BE2C (cell line): ENCODE data around the gene SP9.

Experiments used
- DNase-seq: peaks from one replicate; pipeline ENCODE4 v3.0.0-alpha.2; 2020
- H3K27me3 ChIP-seq: fragments of 250-450 bp; sonication (Bioruptor Pico); 2 replicates; pipeline ENCODE4 v1.5.1; 2020; ENCODE audit warnings: mild to moderate bottlenecking
- H3K36me3 ChIP-seq: fragments of 250-450 bp; sonication (Bioruptor Pico); 2 replicates; pipeline ENCODE4 v1.5.1; 2020; ENCODE audit warnings: mild to moderate bottlenecking
- H3K4me1 ChIP-seq: fragments of 250-450 bp; sonication (Bioruptor Pico); 2 replicates; pipeline ENCODE4 v1.5.1; 2020
- H3K4me3 ChIP-seq: 2 replicates; pipeline ENCODE4 v1.5.1; 2011; ENCODE audit warnings: low read depth, low read length
- H3K9me3 ChIP-seq: fragments of 250-450 bp; sonication (Bioruptor Pico); 2 replicates; pipeline ENCODE4 v1.5.1; 2020
- TF ChIP-seq, protein P1 (sequence below): IDR thresholded peaks from 2 replicates; pipeline ENCODE4 v1.5.1; 2012; ENCODE audit warnings: mild to moderate bottlenecking, low read depth, low read length

The SP9 gene

DNA sequence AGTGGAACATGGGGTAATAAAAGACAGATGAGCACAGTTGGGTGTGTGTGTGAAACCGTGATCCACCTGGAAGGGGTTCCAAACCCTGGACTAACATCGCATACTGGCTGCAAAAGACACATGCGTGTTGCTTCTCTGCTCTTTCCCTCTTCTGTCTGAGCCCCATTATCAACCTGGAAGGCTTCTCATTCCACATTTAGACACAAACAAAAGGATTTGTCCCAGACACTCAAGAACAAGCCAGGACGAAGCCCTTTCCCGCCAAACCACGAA is 7.0 kb upstream of the SP9 start:
- Histone ChIP-seq H3K9me3 (no peaks in the 10 kb centered on the region), H3K27me3 (peaks cover 71% of the 10 kb centered on the region), H3K36me3 (no peaks in the 10 kb centered on the region), H3K4me1 (no peaks in the 10 kb centered on the region), H3K4me3 (no peak overlapping the region)
- TF ChIP-seq, protein P1, sequence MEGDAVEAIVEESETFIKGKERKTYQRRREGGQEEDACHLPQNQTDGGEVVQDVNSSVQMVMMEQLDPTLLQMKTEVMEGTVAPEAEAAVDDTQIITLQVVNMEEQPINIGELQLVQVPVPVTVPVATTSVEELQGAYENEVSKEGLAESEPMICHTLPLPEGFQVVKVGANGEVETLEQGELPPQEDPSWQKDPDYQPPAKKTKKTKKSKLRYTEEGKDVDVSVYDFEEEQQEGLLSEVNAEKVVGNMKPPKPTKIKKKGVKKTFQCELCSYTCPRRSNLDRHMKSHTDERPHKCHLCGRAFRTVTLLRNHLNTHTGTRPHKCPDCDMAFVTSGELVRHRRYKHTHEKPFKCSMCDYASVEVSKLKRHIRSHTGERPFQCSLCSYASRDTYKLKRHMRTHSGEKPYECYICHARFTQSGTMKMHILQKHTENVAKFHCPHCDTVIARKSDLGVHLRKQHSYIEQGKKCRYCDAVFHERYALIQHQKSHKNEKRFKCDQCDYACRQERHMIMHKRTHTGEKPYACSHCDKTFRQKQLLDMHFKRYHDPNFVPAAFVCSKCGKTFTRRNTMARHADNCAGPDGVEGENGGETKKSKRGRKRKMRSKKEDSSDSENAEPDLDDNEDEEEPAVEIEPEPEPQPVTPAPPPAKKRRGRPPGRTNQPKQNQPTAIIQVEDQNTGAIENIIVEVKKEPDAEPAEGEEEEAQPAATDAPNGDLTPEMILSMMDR = no peak
- no peak for DNase-seq

DNA sequence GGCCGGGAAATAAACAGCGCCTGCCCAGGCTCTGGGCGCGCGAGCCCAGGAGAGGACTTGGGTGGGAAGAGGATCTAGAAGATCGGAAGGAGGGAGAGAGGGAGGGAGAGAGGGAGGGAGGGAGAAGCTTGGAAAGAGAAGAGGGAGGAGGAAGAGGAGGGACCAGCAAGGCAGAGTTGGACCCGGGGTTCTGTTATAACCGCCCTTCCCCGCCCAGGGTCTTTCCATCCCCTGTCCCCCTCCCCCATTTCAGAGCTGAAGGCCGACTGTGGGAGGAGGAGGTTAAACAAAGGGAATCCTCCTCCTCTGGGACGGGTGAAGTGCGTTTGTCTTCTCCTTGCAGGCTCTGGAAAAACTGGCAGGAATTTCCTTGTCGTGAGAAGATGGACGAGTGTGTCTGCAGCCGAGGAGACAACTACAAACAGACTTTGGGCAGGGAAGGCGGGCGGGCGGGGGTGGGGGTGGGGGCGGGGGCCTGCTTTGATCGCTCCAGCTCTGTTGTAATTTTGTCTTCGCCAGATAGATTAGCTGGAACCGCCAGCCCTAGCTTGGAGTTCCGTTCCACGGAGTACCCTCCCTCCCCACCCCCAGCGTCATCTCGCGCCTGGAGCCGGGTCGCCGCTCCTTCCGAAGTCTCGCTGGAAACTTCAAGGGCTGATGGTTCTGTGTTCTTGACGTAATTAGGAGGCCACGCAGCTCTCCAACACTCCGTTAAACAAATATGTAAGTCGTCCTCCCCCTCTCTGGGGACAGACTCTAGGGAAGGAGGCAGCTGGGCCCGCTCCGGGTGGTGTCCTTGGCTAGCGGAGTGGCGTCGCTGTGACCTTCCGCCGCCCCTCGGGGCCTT is 6.4 kb upstream of the SP9 start:
- Histone ChIP-seq H3K4me1 (no peaks in the 10 kb centered on the region), H3K27me3 (peaks cover 74% of the 10 kb centered on the region), H3K4me3 (no peak overlapping the region), H3K9me3 (no peaks in the 10 kb centered on the region), H3K36me3 (no peaks in the 10 kb centered on the region)
- TF ChIP-seq, protein P1 = no peak
- no peak for DNase-seq

DNA sequence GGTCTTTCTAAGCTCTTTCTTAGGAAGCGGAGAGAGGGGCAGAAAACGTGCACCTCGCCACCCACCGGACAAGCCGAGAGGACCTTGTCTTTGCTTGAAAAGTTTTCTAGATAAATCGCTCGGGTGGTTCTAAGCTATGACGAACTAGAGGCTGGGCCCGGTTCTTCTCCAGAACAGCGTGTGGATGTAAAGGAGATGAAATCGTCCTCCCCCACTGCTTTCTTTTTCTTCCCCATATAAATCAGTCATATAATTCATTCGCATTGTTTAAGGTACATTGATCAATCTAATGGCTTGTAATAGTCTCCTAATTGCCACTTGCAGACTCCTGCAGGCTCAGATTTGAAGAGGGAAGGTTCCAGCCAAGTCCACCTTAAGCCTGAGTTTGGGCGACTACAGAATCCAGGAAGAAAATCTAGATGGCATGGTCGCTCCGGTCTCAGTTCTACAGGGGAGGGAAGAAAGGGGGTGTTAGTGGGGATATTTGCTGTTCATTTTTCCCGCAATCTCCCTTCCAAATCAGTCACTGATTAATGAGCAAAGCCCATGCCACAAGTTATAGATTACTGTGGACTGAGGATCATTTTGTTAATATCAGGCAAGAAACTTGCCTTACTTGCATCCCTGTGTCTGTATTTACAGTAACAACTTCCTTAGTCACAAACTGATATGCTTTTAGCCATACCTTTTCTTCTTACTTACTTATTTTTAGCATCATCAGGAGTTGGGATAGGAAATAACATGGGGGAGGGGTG is 5.6 kb upstream of the SP9 start:
- Histone ChIP-seq H3K36me3 (no peaks in the 10 kb centered on the region), H3K4me1 (no peaks in the 10 kb centered on the region), H3K27me3 (peaks cover 82% of the 10 kb centered on the region), H3K4me3 (no peak overlapping the region), H3K9me3 (no peaks in the 10 kb centered on the region)
- TF ChIP-seq, protein P1 = no peak
- DNase-seq = no peak

DNA sequence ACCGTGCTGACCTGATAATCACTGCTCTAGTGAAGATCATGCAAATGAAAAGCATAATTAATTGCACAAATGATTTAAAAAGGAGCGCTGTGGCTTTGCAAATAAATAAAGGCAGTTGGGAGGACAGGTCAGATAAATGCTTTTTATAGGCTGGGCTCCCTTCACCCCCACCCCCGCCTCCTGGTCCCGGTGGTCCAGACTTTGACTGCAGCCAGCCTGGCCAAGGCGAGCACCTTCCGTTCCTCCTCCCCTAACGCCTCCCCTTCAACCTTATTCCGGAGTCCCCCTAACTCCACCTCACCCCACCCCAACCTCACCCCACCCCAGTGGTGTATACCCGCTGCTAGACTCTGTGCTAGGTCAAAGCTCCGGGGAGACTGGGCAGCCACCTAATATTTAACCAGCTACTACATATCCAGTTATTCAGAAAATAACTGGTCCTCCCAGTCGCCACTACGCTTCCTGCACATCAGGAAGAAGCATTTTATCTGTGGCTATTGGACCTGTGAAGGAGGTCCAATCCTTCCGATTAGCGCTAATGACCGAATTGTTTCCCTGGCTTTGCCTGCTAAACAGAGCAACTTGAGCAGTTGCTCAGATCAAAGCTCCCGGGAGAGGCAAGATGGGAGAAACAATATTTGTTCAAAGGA is 3.7 kb upstream of the SP9 start:
- no peaks in the 10 kb centered on the region for H3K9me3 ChIP-seq
- TF ChIP-seq, protein P1 = no peak
- DNase-seq = no peak
- H3K27me3 ChIP-seq = peaks cover 91% of the 10 kb centered on the region
- no peak overlapping the region for H3K4me3 ChIP-seq
- no peaks in the 10 kb centered on the region for H3K36me3 ChIP-seq
- H3K4me1 ChIP-seq = no peaks in the 10 kb centered on the region

DNA sequence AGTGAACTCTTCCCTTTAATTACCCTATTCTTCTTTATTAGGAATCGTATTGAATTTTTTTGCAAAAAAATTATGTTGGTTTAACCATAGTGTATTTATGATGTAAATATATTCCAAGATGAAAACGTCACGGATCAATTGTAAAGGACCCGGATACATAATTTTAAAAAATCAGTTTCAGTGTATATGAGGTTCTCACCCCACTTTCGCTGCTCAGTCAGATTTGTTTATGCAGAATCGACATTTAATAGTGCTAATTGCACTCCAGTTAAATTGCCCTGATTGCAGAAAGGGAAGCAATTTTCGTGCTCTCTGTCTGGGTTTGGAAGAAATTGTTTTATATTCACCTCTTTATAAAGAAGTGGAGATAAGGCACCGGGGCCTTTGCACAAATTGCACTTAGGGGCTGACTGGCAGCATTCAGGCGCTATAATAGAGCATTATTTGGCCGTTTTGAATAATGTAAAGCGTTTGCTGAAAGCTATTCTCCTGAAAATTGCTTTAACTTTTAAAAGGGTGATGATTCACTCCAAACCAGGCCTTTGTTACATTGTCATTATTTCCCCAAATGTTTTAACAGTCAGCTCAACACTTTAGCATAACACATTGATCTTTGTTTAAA is 3.0 kb upstream of the SP9 start:
- no peak overlapping the region for H3K4me3 ChIP-seq

More for the DNA sequence above, 3.0 kb upstream of the SP9 start:
- no peak for DNase-seq
- Histone ChIP-seq H3K36me3 (no peaks in the 10 kb centered on the region), H3K4me1 (no peaks in the 10 kb centered on the region), H3K9me3 (no peaks in the 10 kb centered on the region), H3K27me3 (peaks cover 91% of the 10 kb centered on the region)
- TF ChIP-seq, protein P1 = no peak
